ENCODE data around the gene DLGAP5. TPM values are rescaled to one million over a fixed set of nuclear protein-coding genes. Genes with fewer than 3 reads are reported as not detected.

The DLGAP5 gene
- total and polyA plus RNA-seq, 4 donors: 0.34 to 5.0 (median 0.63) TPM

GRCh38 chr14:55121628-55122439, 69.6 kb downstream of the DLGAP5 start:
- Histone ChIP-seq H3K27me3 (ENCODE audit: control insufficient read depth in 3 of 3, insufficient read depth in 3 of 3, low read length in 2 of 3) (no peaks in the 10 kb centered on the region), H3K36me3 (ENCODE audit: control insufficient read depth in 4 of 4, insufficient read depth in 4 of 4, low read length in 4 of 4) (no peaks in the 10 kb centered on the region), H3K27ac (ENCODE audit: low read depth in 1 of 2, low read length in 1 of 2) (peak overlapping the region in 1 of 2 donors; percentile 65), H3K4me1 (ENCODE audit: control insufficient read depth in 5 of 5, insufficient read depth in 5 of 5, low read length in 5 of 5) (peaks cover 10 to 31% (median 18%) of the 10 kb centered on the region in 5 donors), H3K9ac (ENCODE audit: insufficient read depth in 1 of 2, low read length in 2 of 2) (no peak overlapping the region), H3K4me3 (no peak overlapping the region), H3K9me3 (ENCODE audit: control insufficient read depth in 4 of 4, insufficient read depth in 3 of 4, low read length in 3 of 4) (no peaks in the 10 kb centered on the region)
- TF ChIP-seq, protein P1, sequence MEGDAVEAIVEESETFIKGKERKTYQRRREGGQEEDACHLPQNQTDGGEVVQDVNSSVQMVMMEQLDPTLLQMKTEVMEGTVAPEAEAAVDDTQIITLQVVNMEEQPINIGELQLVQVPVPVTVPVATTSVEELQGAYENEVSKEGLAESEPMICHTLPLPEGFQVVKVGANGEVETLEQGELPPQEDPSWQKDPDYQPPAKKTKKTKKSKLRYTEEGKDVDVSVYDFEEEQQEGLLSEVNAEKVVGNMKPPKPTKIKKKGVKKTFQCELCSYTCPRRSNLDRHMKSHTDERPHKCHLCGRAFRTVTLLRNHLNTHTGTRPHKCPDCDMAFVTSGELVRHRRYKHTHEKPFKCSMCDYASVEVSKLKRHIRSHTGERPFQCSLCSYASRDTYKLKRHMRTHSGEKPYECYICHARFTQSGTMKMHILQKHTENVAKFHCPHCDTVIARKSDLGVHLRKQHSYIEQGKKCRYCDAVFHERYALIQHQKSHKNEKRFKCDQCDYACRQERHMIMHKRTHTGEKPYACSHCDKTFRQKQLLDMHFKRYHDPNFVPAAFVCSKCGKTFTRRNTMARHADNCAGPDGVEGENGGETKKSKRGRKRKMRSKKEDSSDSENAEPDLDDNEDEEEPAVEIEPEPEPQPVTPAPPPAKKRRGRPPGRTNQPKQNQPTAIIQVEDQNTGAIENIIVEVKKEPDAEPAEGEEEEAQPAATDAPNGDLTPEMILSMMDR (IDR thresholded peaks at IDR 0.05; ENCODE audit: control extremely low read depth, extremely low read depth): no peak
- ATAC-seq (ENCODE audit: insufficient read depth, low FRiP score) (no peak), DNase-seq (no peak)
- 88 to 96% methylated on average over 9 of the region's 9 CpGs for WGBS, 2 donors

DNA sequence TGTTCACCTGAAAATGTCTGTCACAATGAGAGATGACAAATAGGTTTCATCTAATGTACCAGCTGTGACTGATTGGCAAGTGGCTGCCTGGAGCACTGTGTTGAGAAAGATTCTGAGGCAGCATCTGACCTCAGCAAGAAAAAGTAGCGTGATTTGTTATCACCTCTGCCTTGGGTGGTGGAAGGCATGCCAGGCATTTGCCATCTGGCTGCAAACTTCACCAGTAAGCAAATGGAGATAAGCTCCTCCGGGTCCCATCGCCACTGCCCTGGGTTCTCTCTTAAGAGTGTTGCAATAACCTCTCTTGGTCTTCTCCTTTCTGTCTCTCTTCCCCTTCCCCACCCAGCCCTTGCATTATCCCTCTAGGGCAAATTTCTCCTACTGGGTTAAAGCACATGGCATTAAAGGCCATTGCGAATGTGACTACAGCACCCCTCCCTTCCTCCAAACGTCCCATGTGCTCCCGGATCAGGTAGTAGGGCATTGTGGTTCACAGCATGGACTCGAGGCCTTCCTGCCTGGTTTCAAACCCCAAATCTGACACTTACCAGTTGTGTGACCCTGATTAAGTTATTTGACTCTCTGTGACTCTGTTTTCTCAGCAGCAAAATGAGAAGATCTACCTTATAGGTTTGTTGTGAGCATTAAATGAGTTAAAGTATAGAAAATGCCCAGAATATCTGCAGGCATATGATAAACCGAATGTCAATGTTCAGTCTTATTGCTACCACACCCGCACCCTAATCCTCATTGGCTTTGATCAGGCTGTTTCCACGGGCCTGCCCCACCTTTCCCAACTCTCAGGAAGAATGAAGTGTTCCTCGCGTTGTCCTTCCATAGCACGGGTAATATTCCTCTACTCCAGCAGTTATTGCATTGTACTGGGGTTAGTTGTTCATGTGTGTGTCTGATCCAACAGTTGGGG, 70.6 kb downstream of the DLGAP5 start:
- Histone ChIP-seq H3K4me3 (no peak overlapping the region), H3K27me3 (ENCODE audit: control insufficient read depth in 3 of 3, insufficient read depth in 3 of 3, low read length in 2 of 3) (no peaks in the 10 kb centered on the region), H3K9me3 (ENCODE audit: control insufficient read depth in 4 of 4, insufficient read depth in 3 of 4, low read length in 3 of 4) (no peaks in the 10 kb centered on the region), H3K27ac (ENCODE audit: low read depth in 1 of 2, low read length in 1 of 2) (no peak overlapping the region), H3K36me3 (ENCODE audit: control insufficient read depth in 4 of 4, insufficient read depth in 4 of 4, low read length in 4 of 4) (no peaks in the 10 kb centered on the region), H3K4me1 (ENCODE audit: control insufficient read depth in 5 of 5, insufficient read depth in 5 of 5, low read length in 5 of 5) (peaks cover 10 to 35% (median 15%) of the 10 kb centered on the region in 5 donors), H3K9ac (ENCODE audit: insufficient read depth in 1 of 2, low read length in 2 of 2) (no peak overlapping the region)
- DNase-seq: no peak
- TF ChIP-seq, protein P1 (IDR thresholded peaks at IDR 0.05; ENCODE audit: control extremely low read depth, extremely low read depth): no peak
- no peak for ATAC-seq (ENCODE audit: insufficient read depth, low FRiP score)
- WGBS, 2 donors: 57 to 77% methylated on average over 13 of the region's 13 CpGs

DNA sequence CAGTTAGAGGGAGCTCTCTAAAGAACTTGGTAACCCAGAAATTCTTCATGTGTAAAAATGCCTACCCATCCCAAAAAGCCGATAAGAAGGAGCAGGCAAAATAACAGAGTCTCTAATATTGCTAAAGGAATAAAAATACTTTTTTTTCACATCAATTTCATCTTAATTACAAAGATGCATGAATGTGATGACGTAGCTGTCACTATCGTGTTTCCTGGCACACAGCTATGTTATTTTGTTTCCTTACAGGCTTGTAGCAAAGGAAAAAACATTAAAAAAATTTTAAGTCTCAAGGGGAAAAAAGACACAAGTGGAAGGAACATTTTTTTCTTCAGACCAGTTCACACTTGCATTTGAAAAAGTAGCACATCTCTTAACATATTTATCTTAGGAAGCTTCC, 72.6 kb downstream of the DLGAP5 start:
- no peak for DNase-seq
- no peaks in the 10 kb centered on the region for H3K9me3 ChIP-seq (ENCODE audit: control insufficient read depth in 4 of 4, insufficient read depth in 3 of 4, low read length in 3 of 4)
- peaks cover 10 to 26% (median 14%) of the 10 kb centered on the region in 5 donors for H3K4me1 ChIP-seq (ENCODE audit: control insufficient read depth in 5 of 5, insufficient read depth in 5 of 5, low read length in 5 of 5)
- WGBS, 2 donors: 45 to 63% methylated on average over 3 of the region's 3 CpGs
- TF ChIP-seq, protein P1 (IDR thresholded peaks at IDR 0.05; ENCODE audit: control extremely low read depth, extremely low read depth): no peak
- no peaks in the 10 kb centered on the region for H3K36me3 ChIP-seq (ENCODE audit: control insufficient read depth in 4 of 4, insufficient read depth in 4 of 4, low read length in 4 of 4)
- no peaks in the 10 kb centered on the region for H3K27me3 ChIP-seq (ENCODE audit: control insufficient read depth in 3 of 3, insufficient read depth in 3 of 3, low read length in 2 of 3)
- H3K4me3 ChIP-seq: no peak overlapping the region
- H3K9ac ChIP-seq (ENCODE audit: insufficient read depth in 1 of 2, low read length in 2 of 2): no peak overlapping the region
- ATAC-seq (ENCODE audit: insufficient read depth, low FRiP score): no peak
- H3K27ac ChIP-seq (ENCODE audit: low read depth in 1 of 2, low read length in 1 of 2): peak overlapping the region; percentile 75 to 84

Data from lung (tissue), 12 donors.